GM06990 (cell line): Measurements from ENCODE around the gene PCLO.

Experiments
- DNase-seq: peaks from one replicate; pipeline ENCODE4 v3.0.0-alpha.2; 2011; ENCODE audit not compliant: insufficient read length; ENCODE audit errors: extremely low read depth
- H3K27me3 ChIP-seq: replicated peaks from 2 replicates; pipeline ENCODE4 v1.6.0; 2011; ENCODE audit warnings: low read length; ENCODE audit not compliant: control insufficient read depth, insufficient read depth
- H3K36me3 ChIP-seq: 2 replicates; pipeline ENCODE4 v1.5.1; 2011; ENCODE audit warnings: low read length; ENCODE audit not compliant: control insufficient read depth, insufficient read depth
- H3K4me3 ChIP-seq: replicated peaks from 2 replicates; pipeline ENCODE4 v1.5.1; 2011; ENCODE audit warnings: low read depth, mild to moderate bottlenecking, control low read depth, low read length
- TF ChIP-seq, protein P1 (sequence below): IDR thresholded peaks from 2 replicates; pipeline ENCODE4 v1.5.1; 2011; ENCODE audit warnings: low read length, control low read depth, mild to moderate bottlenecking, inconsistent platforms; ENCODE audit not compliant: insufficient read depth, poor library complexity, severe bottlenecking

Gene PCLO

DNA sequence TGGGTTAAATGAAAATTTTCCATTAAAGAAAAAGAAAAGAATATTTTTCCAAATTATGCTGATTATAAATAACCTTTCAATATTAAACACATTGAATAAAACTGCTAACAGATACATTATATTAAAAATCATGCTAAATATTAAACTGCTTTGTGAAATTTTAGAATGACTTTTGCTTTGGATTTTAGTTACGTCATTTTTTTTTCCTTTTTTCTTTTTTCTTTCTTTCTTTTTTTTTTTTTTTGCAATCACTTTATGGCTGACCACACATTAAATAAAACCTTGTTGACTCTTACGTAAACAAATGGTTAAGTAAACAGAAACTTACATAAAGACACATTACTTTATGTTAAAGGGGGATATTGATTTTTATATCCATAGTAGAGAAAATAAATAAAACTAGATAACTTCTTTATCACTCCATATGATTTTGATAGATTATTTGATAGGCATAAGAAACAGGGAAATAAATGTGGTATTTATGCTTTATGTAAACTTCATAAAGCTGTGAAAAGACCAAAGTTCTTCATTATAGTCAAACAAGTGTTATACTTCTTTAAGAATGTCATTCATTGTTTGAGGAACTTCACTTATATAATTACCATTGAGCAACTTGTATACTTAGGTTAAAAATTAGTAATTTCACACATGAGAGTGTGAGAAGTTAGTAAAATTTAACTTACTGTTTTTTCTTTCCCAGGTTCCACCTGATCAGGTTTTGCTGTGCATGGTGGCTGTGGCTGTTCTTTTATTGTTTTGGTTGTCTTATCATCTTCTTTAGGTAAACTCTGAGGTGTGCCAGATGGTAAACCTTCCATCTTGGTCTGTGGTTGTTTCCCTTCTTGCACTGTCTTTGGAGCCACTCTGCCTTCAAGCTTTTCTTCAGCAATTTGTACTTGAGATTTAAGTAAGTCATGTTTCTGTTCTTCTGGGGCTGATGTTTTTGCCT, 197.3 kb downstream of the PCLO start:
- no peak for DNase-seq
- Histone ChIP-seq H3K36me3 (no peaks in the 10 kb centered on the region), H3K4me3 (no peak overlapping the region), H3K27me3 (no peaks in the 10 kb centered on the region)
- TF ChIP-seq, protein P1, sequence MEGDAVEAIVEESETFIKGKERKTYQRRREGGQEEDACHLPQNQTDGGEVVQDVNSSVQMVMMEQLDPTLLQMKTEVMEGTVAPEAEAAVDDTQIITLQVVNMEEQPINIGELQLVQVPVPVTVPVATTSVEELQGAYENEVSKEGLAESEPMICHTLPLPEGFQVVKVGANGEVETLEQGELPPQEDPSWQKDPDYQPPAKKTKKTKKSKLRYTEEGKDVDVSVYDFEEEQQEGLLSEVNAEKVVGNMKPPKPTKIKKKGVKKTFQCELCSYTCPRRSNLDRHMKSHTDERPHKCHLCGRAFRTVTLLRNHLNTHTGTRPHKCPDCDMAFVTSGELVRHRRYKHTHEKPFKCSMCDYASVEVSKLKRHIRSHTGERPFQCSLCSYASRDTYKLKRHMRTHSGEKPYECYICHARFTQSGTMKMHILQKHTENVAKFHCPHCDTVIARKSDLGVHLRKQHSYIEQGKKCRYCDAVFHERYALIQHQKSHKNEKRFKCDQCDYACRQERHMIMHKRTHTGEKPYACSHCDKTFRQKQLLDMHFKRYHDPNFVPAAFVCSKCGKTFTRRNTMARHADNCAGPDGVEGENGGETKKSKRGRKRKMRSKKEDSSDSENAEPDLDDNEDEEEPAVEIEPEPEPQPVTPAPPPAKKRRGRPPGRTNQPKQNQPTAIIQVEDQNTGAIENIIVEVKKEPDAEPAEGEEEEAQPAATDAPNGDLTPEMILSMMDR: no peak

DNA sequence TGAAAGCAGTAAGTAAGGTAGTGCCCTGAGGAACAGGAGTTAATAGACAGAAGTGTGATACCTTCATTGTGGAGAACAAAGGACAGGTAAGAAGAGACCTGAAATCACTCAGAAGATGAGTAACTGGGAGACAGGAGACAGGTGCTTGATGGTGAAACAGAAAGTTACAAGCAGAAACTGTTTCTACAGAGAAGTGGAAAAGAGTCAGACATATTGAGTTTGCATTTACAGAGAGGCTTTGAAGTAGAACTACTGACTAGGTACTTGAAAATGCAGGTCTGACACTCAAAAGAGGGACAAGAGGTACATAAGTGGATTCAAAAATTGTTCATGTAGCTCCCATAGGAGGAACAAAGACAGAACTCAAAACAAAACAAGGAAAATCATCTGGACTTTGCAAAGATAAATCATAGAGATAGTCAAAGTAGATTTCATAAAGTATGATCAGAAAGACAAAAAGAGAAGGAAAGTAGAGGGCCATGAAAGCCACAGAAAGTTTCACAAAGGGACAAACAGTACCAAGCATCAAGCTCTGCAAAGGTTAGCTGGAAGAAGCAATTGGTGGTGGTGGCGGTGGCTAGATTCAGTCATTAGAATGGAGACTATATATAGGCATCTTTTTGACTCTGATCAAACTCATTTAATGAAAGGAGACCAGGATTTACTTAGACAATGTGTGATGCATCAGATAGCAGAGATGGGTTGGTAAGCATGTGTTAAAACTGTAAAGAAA, 198.4 kb downstream of the PCLO start:
- no peaks in the 10 kb centered on the region for H3K27me3 ChIP-seq
- DNase-seq: no peak
- no peak overlapping the region for H3K4me3 ChIP-seq
- H3K36me3 ChIP-seq: no peaks in the 10 kb centered on the region
- TF ChIP-seq, protein P1: no peak

DNA sequence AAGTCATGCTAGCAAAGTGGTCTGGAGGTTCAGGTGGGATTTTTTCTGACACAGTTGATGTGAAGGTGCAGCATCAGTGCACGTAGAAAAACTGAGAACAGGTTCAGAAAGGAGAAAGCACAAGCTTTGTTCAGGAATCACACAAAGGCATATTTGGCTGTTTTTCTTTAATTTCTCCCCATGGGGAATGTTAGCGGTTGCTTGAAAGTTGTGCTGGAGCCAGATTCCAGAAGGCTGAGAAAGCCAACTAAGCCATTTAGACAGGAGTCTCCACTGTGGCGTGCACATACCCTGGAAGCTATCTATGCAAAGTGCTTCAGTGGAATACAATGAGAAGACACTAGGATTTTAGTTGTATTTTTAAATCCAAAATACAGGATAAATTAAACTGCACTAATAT, 201.4 kb downstream of the PCLO start:
- TF ChIP-seq, protein P1: no peak
- no peaks in the 10 kb centered on the region for H3K36me3 ChIP-seq
- no peak for DNase-seq
- H3K27me3 ChIP-seq: no peaks in the 10 kb centered on the region
- no peak overlapping the region for H3K4me3 ChIP-seq

DNA sequence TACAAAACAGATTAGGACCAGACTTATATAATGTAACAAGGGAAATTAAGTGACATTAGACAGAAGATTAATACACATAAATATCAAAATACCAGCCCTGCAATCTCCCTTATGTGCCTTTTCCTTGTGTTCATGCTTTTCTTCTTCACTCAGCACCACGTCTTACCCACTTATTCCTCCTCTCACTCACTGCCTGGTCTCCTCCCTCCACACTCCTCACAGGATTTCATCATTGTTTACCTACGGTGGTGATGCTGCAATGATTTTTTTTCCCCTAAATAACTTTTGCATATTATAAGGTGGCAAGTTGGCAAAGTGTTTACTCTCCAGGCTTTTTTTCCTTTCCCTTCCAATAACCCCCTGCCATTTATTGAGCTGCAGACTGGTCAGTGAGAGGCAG, 203.2 kb downstream of the PCLO start:
- TF ChIP-seq, protein P1: no peak
- Histone ChIP-seq H3K36me3 (no peaks in the 10 kb centered on the region), H3K27me3 (no peaks in the 10 kb centered on the region), H3K4me3 (no peak overlapping the region)
- DNase-seq: no peak

DNA sequence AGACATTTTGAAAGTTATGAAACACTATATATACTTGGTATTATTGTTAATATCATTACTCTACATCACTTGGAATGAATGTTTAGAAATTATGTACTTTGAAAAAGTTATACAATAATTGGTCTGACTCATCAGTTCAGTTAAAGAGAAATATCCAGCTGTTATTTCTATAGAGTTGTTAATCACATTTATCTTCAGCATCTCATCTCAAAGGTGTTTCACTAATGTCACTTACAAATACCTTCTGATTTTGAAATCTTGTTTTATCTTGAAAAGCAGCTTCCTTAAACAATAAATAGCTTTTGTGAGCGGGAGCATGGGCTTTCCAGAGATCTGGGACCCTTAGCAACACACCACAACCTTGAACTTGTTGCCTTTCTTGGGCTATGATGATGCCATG, 205.2 kb downstream of the PCLO start:
- Histone ChIP-seq H3K4me3 (no peak overlapping the region), H3K27me3 (no peaks in the 10 kb centered on the region), H3K36me3 (no peaks in the 10 kb centered on the region)
- TF ChIP-seq, protein P1: no peak
- DNase-seq: no peak
